ENCODE measurements around the gene SHANK3. TPM values are rescaled to one million over a fixed set of nuclear protein-coding genes. Genes with fewer than 3 reads are reported as not detected.
"Not testable (repeated sequence)": the region's sequence is repeated elsewhere in the genome, so short reads cannot be mapped to it uniquely, and the experiment has no call there.

SHANK3 gene
- total RNA-seq = not detected in 2 replicates

DNA sequence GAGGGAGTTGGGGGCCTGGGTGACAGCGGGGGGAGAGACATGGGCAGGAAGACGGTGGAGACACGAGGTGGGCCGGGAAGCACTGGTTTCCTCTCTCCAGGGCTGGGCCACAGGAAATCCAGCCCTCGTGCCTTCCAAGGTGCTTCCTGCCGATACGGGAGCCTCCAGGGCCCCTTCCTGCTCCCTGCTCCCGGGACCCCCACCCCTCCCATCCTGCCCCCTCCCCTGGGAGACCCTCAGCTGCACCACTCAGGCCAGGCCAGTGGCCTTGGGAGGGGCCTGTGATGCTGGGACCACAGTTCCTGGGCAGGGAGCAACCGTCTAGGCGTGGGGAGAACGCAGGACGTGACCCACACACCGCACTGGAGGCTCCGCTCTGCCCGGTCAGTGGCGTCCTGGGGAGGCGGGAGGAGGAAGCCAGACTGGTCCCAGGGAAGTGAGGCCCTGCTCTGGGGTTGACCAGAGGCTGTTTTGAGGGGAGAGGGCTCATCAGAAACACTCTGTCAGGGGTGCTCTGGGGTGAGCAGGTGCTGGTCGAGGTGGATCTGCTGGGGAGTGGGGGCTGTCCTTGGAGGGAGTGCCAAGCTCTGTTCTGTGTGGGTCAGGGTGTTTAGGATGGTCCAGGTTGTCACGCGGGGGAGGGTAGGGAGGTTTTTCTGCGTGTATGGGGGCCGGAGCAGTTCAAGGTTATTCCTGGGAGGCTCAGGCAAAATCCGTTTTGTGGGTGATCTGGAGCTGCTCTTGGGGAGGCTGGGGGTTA is at the start of gene SHANK3:
TSS of gene SHANK3 (plus strand) at position 353 of the 760 bp plus-strand sequence.
- intact Hi-C loops (cut with micrococcal nuclease) = no loop called here

DNA sequence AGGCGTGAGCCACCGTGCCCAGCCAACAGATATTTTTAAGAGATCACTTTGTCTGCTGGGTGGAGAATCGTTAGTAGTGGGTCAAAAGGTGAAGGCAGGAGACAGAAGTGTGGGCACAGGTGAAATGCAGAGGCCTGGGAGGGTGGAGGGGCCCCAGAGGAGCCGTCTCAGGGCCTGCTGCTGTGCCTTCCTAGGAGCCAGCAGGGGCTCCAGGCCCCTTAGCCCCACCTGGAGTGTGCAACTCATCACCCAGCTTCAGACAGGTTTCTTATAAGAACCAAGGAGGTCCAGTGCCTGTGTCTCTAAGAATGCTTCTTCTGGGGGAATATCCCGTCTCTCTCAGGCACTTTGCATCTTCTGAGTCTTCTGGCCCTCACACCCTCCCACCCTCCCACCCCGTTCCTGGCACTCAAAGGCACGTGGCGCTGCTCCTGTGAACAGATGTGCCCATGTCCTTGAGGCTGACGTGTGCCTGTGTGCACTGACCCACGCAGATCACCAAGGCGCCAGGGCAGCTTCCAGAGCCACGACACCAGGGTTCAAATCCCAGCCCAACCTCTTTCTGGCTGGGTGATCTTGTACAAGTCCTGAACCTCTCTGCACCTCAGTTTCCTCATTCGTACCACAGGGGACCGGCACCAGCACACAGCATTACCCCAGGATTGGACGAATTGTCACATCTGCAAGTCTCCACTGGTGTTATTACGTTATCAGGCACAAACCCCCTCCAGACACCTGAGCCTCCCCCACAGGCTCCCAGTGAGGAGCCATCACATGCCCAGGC is 48.1 kb upstream of the SHANK3 start:
- intact Hi-C loops (cut with micrococcal nuclease) = loop anchor here (5.0 kb wide), 1 partner anchor 422 kb away; the partner anchor contains the start of gene SELENOO

DNA sequence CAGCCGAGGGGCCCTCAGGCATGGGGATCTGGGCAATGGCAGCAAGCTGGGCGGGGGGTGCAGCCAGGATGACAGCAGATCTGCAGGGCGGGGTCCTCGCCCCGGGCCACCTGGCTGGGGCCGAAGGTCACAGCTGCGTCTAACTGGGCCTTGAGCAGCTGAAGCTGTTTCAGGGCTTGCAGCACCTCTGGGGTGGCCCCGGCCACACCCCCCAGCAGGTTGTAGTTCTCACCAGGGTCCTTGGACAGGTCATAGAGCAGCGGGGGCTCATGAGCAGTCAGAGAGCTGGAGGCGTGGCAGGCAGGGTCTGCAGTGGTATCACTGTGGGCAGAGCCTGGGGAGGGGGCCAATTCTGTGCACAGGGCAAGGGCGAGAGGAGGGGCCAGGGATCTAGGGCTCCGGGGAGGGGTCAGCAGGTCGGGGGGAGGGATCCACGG is 47.5 kb upstream of the SHANK3 start:
- intact Hi-C loops (cut with micrococcal nuclease) = no loop called here

DNA sequence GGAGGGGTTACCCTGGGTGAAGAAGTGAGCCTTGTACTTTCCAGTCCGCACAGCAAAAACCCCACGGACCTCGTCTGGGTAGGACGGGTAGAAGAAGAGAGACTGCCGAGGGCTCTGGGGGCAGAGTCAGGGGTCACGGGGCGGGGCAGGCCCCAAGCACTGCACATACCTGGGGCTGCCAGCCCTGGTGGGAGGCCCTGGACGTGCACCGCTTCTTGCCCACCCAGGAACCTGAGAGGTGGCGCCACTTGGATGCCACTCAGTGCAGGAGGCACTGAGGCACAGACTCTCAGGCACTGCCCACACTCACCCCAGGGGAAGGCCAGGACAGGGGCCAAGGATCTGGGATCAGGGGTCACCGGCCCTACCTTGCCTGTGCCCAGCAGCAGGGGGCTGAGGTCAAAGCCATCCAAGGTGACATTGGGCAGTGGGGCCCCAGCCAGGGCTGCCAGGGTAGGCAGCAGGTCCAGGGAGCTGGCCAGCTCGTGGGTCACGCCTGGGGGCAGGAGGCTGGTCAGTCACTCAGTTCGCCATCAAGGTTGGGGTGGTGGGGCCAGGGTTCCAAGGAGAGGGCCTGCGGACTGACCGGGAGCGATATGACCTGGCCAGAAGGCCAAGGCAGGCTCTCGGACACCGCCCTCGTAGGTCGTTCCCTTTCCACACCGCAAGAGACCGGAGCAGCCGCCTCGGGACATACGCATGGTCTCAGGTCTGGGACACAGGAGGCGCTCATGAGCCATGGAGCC is 46.9 kb upstream of the SHANK3 start:
- intact Hi-C loops (cut with micrococcal nuclease) = no loop called here

DNA sequence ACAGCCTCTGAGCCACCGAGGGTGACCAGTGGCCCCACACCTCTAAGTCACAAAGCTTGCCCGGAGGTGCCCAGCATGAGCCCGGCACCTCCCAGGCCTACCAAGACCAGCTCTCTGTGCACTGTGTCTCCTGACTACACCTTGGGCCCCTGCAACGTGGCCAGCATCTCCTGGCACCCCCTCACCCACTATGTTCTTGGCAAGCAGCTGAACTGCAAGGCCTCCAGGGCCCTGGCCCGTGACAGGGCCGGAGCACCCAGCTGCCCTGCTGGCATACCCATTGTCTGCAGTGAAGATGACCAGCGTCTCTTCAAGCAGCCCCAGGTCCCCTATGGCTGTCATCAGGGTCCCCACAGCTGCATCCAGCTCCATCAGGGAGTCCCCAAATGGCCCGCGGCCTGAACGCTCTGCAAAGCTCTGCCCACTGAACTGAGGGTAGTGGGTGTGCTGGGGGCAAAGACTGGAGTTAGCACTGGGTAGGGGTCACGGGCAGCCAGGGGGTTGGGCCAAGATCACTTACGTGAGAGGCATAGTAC is 46.2 kb upstream of the SHANK3 start:
- intact Hi-C loops (cut with micrococcal nuclease) = no loop called here

DNA sequence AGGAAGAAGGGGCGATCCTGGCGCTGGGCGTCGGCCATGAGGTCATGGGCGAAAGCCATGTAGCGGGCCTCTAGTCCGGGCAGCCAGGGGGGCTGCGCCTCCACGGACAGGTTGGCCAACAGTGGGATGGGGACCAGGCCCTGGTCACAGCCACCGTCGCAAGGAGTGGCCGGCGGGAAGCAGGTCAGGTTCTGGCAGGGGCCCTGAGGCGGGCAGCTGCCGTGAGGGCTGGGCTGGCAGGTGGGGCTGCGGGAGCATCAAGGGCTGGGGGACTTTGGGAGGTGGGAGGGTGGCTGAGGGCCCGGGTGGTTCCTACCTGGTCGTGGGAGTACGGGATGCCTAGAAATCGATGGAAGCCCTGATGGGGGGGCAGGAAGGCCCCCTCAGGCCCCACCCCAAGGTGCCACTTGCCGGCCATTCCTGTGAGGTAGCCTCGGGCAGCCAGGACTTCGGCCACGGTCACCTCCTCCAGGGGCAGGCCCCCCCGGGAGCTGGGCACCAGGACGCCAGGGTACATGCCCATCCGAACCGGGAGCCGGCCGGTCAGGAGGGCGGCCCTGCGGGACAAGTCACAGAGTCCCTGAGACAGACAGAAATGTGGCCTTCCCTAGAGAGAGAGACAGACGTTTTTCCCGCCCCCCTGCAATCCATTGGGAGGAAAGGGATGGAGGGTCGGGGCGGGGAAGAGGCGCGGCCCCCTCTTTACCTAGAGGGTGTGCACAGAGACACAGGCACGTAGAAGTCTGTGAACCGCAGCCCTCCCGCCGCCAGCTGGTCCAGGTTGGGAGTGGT is 45.6 kb upstream of the SHANK3 start:
- intact Hi-C loops (cut with micrococcal nuclease) = no loop called here

DNA sequence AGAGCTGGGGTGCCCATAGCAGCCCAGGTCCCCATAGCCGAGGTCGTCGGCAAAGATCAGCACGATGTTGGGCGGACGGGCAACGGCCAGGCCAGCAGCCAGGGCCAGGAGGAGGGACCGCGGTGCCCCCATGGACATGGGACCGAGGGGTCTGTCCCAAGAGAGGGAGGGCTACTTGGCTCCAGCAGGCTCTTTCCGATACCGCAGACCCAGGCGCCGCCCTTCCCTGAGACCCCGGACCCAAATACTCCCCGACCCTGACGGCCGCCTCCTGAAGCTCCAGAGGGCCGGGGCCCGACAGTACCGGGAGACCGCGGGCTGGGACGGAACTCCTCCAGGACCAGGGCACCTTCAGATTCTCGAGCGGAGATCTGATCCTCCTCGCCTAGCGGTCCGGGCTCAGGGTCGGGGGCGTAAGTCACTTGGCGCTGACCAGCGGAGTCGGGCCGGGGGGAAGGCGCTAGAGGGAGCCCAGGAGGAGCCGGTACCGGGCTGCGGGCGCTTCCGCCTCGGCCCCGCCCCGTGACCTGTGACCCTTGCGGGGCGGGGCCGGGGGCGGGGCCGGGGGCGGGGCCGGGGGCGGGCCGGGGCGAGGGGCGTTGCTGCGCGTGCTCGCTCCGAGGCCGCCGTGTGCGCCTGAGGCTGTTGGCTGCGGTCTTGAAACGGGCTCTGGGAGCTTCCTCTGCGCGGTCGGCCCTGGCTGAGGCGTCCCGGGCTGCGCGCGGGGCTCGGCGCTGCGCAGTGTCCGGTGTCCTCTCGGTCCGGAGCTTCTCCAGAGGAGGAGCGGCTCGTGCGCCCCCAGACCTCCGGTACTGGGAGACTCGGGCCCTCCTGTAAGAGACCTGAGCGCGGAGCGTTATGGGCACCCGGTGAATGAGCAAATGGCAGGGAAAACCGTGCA is 44.7 kb upstream of the SHANK3 start, which contains the start of gene ARSA:
TSS of gene ARSA (minus strand) at position 511 of the 901 bp plus-strand sequence. CDS start at position 138, 373 bp downstream.
- intact Hi-C loops (cut with micrococcal nuclease) = loop anchor here (1.0 to 2.0 kb wide), 5 partner anchors 8 to 120 kb away; partner anchors contain the start of genes NCAPH2 and SYCE3

DNA sequence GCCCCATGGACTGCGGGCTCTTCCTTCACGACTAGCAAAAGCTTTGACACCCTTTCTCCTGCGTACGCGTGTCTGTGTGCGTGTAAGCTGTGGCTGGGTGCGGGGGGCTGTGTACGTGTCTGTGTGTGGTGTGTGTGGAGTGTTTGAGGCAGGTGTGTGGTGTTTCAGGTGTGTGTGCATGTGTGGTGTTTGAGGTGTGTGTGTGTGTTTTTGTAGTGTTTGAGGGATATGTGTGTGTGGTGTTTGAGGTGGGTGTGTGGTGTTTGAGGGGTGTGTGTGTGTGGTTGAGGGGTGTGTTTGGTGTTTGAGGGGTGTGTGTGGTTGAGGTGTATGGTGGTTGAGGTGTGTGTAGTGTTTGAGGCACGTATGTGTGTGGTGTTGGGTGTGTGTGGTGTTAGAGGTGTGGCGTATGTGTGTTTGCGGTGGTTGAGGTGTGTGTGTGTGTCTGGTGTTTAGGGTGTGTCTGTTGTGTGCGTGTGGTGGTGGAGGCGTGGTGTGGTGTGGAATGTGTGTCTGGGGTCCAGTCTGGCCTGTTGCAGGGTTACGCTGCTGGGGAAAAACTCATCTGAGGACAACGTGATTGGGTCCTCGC is 44.0 kb upstream of the SHANK3 start:
- intact Hi-C loops (cut with micrococcal nuclease) = loop anchor here (1.0 to 2.0 kb wide), 5 partner anchors 8 to 120 kb away; partner anchors contain the start of genes NCAPH2 and SYCE3

DNA sequence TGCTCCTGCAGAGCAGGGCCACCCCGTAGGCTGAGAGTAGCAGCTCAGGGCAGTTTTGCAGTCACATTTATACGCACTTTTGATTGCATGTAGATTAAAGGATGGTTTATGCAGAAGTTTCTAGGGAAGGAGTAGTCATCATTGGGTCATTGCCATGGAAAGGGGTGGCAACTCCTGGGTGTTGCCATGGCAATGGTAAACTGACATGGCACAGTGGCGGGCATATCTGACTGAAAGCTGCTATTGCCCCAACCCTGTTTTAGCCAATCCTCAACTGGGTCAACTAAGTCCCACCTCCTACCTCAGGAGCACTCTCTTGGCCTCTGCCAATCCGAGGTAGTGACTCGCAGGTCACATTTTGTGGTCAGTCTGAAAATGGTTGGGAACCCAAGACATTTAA is 42.2 kb upstream of the SHANK3 start:
- intact Hi-C loops (cut with micrococcal nuclease) = no loop called here

DNA sequence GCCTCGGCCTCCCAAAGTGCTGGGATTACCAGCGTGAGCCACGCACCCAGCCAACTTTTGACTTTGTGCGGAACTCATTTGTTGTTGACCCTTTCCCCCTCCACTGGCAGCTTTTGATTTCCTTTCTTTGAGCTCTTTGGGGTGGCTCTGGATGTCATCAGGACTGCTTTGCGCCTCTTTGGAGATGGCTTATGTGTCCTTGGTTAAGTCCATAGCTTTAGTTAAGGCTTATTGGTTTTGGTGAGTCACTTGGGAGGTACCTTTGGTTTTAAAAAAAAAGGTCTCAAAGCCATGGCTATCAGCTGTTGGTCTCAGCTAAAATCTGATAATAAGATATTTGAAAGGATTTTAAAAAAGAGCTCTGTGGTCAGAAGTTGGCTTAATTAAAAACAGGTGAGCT is 39.5 kb upstream of the SHANK3 start:
- intact Hi-C loops (cut with micrococcal nuclease) = no loop called here

DNA sequence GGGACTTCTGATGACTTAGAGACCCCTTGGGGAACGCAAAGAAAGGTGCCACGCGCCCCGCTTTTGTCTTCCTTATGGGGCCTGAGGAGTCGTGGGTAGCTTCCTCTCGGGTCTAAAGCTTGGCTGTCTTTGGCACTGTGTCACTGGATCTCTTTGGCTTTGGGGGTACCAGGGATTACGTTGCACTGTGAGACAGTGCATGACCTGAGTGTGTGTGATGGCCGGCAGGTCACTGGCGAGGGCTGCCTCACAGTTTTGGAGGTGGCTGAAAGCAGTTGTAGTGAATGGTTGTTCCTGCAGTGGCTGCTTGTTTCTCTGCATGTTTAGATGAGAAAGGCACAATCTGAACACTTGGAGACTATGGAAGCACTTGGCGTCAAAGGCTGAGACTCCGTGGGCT is 38.9 kb upstream of the SHANK3 start:
- intact Hi-C loops (cut with micrococcal nuclease) = no loop called here

DNA sequence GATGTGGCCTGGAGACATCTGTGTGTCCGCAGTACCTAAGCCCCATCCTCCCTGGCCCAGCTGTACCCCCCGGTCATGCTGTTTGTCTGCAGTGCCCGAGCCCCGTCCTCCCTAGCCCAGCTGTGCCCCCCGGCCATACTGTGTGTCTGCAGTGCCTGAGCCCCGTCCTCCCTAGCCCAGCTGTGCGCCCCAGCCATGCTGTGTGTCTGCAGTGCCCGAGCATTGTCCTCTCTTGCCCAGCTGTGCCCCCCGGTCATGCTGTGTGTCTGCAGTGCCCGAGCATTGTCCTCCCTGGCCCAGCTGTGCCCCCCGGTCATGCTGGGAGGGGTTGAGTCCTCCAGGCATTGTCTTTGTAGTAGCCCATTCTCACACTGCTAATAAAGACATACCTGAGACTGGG is 37.0 kb upstream of the SHANK3 start:
- intact Hi-C loops (cut with micrococcal nuclease) = no loop called here

DNA sequence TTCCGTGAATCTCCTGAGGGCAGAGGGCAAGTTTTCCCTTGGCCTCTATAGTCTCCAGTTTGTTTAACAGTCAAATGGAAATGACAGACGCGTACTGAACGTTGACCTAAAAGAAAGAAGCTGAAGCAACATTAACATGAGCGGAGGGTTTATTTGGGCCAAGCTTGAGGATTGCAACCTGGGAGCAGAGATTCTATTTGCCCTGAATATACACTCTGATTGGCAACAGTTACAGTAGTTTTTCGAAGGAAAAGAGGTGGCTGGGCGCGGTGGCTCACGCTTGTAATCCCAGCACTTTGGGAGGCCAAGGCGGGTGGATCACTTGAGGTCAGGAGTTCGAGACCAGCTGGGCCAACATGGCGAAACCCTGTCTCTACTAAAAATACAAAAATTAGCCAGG is 32.3 kb upstream of the SHANK3 start:
- intact Hi-C loops (cut with micrococcal nuclease) = not testable (repeated sequence)

DNA sequence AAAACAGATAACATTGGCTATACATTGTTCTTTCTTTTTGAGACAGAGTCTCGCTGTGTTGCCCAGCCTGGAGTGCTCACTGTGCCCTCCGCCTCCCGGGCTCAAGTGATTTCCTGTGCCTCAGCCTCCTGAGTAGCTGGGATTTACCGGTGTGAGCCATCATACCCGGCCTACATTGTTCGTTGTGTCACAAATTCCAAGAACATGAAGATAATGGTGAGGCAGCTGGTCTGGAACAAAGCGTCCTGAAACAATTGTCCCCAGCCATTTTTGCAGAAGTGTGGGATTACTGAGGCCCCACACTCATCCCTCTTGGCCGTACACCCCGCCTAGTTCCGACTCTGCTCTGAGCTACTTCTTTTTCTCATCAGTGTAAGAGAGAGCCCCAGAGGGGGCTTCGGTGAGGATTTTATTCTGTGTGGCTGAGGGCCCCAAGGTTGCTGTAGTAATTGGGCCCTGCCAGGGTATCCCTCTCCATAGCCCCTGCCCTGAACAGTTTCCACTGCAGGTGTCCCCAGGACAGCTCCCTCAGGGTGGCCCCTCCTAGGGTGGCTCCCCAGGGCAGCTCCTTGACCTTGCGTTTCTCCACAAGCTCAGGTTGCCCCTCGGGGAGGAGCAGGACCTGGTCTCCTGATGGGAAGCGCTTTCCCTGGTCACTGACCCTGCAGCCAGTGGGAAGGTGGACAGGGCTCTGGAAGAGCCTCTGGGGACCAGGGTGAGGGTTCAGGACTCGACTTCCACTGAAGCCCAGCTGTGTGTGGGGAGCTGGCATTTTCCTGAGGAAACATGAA is 31.6 kb upstream of the SHANK3 start:
- intact Hi-C loops (cut with micrococcal nuclease) = no loop called here

DNA sequence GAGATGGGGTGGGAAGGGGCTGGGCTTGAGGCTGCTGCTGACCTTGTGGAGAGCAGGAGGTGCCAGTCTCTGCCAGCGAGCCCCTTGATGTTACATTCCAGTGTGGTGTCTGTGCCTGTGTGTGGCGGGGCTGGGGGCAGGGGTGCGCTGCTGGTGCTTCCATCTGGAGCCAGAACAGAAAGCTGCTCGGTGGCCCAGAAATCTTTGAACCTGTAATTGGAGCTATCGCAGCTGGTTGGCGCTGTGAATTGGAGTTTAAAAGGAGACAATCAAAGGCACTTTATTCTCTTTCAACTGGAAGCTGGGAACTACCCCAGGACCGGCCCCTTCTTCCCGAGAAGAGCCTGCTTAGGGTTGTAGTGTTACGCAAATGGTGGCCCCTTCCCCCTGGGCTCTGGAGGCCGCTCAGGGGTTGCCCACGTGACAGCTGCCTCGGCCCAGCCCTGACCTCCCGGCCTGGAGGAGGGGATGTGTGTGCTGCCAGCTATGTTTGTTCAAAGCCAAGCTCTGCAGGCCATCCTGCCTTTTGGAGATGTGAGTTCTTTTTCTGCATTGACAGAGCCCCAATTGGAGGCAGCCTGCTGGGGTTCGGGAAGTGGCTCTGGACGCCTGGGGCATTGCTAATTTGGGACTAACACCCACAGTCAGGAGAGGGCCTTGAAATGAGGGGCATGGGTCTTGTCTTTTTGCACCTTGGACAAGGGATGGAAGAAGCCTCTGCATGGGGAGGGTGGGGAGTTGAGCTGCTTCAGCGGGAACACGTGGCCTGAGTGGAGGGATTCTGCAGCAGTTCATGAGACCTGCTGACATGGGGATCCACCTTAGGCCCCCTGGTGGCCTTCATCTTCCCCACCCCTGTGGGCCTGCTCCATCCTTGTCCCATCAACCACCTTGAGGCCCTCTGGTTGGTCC is 30.7 kb upstream of the SHANK3 start:
- intact Hi-C loops (cut with micrococcal nuclease) = no loop called here

DNA sequence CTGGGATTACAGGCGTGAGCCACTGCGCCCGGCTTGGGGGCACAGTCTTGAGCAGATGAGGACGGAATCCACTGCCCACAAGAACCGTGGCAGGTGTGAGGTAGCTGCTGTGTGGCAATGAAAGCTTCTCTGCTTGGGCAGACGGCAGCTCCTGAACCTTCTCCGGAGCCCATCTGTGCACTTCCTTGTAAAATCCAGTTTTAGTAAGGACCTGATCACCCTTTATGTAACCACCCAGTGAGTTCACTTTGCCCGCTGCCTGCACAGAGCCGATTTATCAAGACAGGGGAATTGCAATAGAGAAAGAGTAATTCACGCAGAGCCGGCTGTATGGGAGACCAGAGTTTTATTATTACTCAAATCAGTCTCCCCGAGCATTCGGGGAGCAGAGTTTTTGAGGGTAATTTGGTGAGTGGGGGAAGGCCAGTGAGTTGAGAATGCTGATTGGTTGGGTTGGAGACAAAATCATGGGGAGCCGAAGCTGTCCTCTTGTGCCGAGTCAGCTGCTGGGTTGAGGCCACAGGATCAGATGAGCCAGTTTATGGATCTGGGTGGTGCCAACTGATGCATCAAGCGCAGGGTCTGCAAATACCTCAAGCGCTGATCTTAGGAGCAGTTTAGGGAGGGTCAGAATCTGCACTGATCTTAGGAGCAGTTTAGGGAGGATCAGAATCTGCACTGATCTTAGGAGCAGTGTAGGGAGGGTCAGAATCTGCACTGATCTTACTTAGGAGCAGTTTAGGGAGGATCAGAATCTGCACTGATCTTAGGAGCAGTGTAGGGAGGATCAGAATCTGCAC is 29.4 kb upstream of the SHANK3 start:
- intact Hi-C loops (cut with micrococcal nuclease) = not testable (repeated sequence)

DNA sequence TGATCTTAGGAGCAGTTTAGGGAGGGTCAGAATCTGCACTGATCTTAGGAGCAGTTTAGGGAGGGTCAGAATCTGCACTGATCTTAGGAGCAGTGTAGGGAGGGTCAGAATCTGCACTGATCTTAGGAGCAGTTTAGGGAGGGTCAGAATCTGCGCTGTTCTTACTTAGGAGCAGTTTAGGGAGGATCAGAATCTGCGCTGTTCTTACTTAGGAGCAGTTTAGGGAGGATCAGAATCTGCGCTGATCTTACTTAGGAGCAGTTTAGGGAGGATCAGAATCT is 28.9 kb upstream of the SHANK3 start:
- intact Hi-C loops (cut with micrococcal nuclease) = not testable (repeated sequence)
